Keratinocyte (primary cell): ENCODE results near the gene COL20A1. TPM values are rescaled to one million over a fixed set of nuclear protein-coding genes. Genes with fewer than 3 reads are reported as not detected.

ENCODE experiments used
- DNase-seq: peaks from one replicate; pipeline ENCODE4 v3.0.0-alpha.2; 2011; ENCODE audit warnings: low read depth, missing footprints, low spot score
- FAIRE-seq: peaks from 2 replicates; lab custom pipeline; 2011; peaks lifted over from hg19 to GRCh38; lab: Jason Lieb, UNC
- H2AFZ ChIP-seq: 2 replicates; pipeline ENCODE4 v1.6.0; 2012; ENCODE audit warnings: low read length, control low read depth, inconsistent platforms; ENCODE audit not compliant: control insufficient read depth
- H3K27ac ChIP-seq: 2 replicates; pipeline ENCODE4 v1.5.1; 2011; ENCODE audit warnings: low read length; ENCODE audit not compliant: control insufficient read depth, insufficient read depth
- H3K27me3 ChIP-seq: 3 replicates; pipeline ENCODE4 v1.6.0; 2011; ENCODE audit warnings: low read length; ENCODE audit not compliant: control insufficient read depth, insufficient read depth; ENCODE audit errors: extremely low read depth
- H3K36me3 ChIP-seq, 2 experiments: 2 replicates in 1 of 2; 3 replicates in 1 of 2; pipeline ENCODE4 v1.5.1; 2011; ENCODE audit warnings: low read length in 2 of 2, mild to moderate bottlenecking in 1 of 2; ENCODE audit not compliant: control insufficient read depth in 2 of 2, insufficient read depth in 2 of 2; ENCODE audit errors: extremely low read depth in 1 of 2
- H3K4me1 ChIP-seq: 3 replicates; pipeline ENCODE4 v1.5.1; 2011; ENCODE audit warnings: low read length; ENCODE audit not compliant: control insufficient read depth, insufficient read depth; ENCODE audit errors: extremely low read depth
- H3K4me2 ChIP-seq: 3 replicates; pipeline ENCODE4 v1.6.0; 2011; ENCODE audit warnings: low read depth, low read length; ENCODE audit not compliant: control insufficient read depth, insufficient read depth; ENCODE audit errors: extremely low read depth
- H3K4me3 ChIP-seq, 3 experiments: fragments of 200-600 bp in 1 of 3; sonication (generic) in 1 of 3; 2 replicates in 2 of 3; 3 replicates in 1 of 3; pipeline ENCODE4 v1.5.1; 2011 to 2016; ENCODE audit warnings: low read length in 3 of 3, mild to moderate bottlenecking in 3 of 3, control low read depth in 2 of 3, inconsistent platforms in 1 of 3, low read depth in 1 of 3, mixed read lengths in 1 of 3, mixed run types in 1 of 3, moderate library complexity in 1 of 3; ENCODE audit not compliant: control insufficient read depth in 2 of 3, insufficient read depth in 2 of 3; ENCODE audit errors: extremely low read depth in 1 of 3
- H3K79me2 ChIP-seq: 2 replicates; pipeline ENCODE4 v1.6.0; 2012; ENCODE audit warnings: low read length; ENCODE audit not compliant: control insufficient read depth, insufficient read depth
- H3K9ac ChIP-seq: 3 replicates; pipeline ENCODE4 v1.6.0; 2011; ENCODE audit warnings: low read length; ENCODE audit not compliant: control insufficient read depth, insufficient read depth; ENCODE audit errors: extremely low read depth
- H3K9me1 ChIP-seq: 3 replicates; pipeline ENCODE4 v1.6.0; 2011; ENCODE audit warnings: low read length; ENCODE audit not compliant: control insufficient read depth, insufficient read depth; ENCODE audit errors: extremely low read depth
- H3K9me3 ChIP-seq: 2 replicates; pipeline ENCODE4 v1.5.1; 2012; ENCODE audit warnings: low read depth, low read length; ENCODE audit not compliant: control insufficient read depth
- H4K20me1 ChIP-seq: 3 replicates; pipeline ENCODE4 v1.6.0; 2011; ENCODE audit warnings: low read length; ENCODE audit not compliant: control insufficient read depth, insufficient read depth; ENCODE audit errors: extremely low read depth
- CTCF ChIP-seq, 3 experiments: IDR thresholded peaks in 1 of 3; conservative IDR thresholded peaks in 1 of 3; optimal IDR thresholded peaks in 1 of 3; 2 replicates in 2 of 3; 3 replicates in 1 of 3; pipeline versions ENCODE3 to v1.5.1; 2011; ENCODE audit warnings: low read length in 3 of 3, mild to moderate bottlenecking in 3 of 3, moderate library complexity in 2 of 3, control low read depth in 1 of 3, inconsistent platforms in 1 of 3; ENCODE audit not compliant: insufficient read depth in 2 of 3; ENCODE audit errors: extremely low read depth in 1 of 3
- EZH2 ChIP-seq: IDR thresholded peaks from one replicate; pipeline ENCODE4 v1.6.1; 2012; ENCODE audit warnings: inconsistent platforms, mild to moderate bottlenecking, low read length, moderate library complexity
- dilution Hi-C: fragments of 300-500 bp; cut with MboI; formaldehyde crosslinking; loops from one replicate; pipeline ENCODE4 v1.7.0; 2020; ENCODE audit warnings: low sequenced_read_pairs; ENCODE audit not compliant: extremely low pct_ligation_motif_present
- polyA plus RNA-seq, 5 experiments: library from polyadenylated mRNA; depleted of rRNA in 3 of 5; stranded (reverse) in 3 of 5; stranded (forward) in 1 of 5; unstranded in 1 of 5; fragments of >200 nt; gene quantifications; 1 replicate in 1 of 5; 2 replicates in 3 of 5; 3 replicates in 1 of 5; pipeline versions ENCODE4 v1.2.1 to v1.2.3, GENCODE V29; 2011 to 2012; ENCODE audit warnings: missing spikeins in 2 of 5, low read depth in 1 of 5, low replicate concordance in 1 of 5

Gene COL20A1
- polyA plus RNA-seq, 1 donor (not counting 4 experiments of a cell fraction or from before 2014, with no cell fraction given): not detected

- H3K4me1 ChIP-seq: peaks cover 21% of the 10 kb centered on the region
- no peak overlapping the region for H2AFZ ChIP-seq
- no peak overlapping the region for H3K4me2 ChIP-seq
- FAIRE-seq (no peak), DNase-seq (no peak)
- peaks cover 31% of the 10 kb centered on the region for H3K79me2 ChIP-seq
- no peak overlapping the region for H3K27ac ChIP-seq
- H3K4me3 ChIP-seq: no peak overlapping the region
- H4K20me1 ChIP-seq: peaks cover 13% of the 10 kb centered on the region
- H3K9me3 ChIP-seq: no peaks in the 10 kb centered on the region
- peaks cover 0 to 7% of the 10 kb centered on the region in 2 experiments for H3K36me3 ChIP-seq
- dilution Hi-C loops: no loop called here
- H3K9ac ChIP-seq: no peak overlapping the region
- no peak for TF ChIP-seq EZH2
- no peak for TF ChIP-seq CTCF (optimal IDR thresholded peaks at IDR 0.05 in 1 of 3, IDR thresholded peaks at IDR 0.05 in 1 of 3, conservative IDR thresholded peaks at IDR 0.05 in 1 of 3; ENCODE audit: extremely low read depth in 1 of 3, insufficient read depth in 2 of 3, low read length in 3 of 3)
- H3K9me1 ChIP-seq: peaks cover 2% of the 10 kb centered on the region
- H3K27me3 ChIP-seq: no peaks in the 10 kb centered on the region
Observed at GRCh38 chr20:63270606-63271325, 22.2 kb upstream of the COL20A1 start.

DNA sequence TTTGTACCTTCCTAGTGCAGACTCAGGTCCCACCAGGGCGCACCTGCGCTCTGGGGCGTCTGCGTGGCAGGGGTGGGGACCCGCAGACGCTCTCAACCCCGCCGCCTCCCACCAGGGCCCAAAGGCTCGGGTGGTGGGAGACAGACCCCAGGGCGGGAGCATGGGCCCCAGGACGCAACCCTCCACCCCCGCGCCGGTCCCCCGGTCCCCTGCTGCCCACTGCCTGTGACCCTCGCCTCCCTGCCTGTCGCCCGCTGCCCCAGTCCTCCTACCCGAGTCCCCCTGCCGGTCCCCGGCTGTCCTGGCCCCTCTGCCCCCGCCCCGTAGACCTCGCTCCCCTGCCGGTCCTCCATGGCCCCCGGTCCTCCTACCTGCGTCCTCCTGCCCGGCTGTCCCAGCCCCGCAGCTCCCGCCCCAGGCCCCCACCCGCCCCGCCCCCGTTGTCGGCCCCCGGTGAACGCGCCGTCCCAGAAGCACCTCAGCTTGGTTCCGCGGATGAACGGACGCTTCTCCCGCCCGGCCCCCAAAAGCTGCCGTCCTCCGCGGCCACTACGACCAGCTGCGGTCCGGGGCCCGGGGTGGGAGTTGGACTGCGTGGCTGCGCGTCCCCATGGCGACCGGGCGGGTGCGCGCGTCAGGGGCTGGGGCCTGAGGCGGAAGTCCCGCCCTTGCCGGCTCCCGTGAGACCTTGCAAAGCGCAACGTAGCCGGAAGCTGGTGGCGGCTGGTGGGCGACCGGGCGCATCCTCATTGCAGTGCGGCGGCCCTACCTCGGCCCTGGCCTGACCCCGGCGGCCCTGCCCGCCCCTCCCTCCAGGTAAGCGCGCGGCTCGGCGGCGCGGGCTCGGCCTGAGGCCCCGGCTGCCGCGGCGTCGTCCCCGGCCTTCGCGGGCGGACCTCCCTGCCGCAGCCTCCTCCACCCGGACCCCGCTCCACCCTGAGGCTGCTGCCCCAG is 20.6 kb upstream of the COL20A1 start, which contains the start of gene ARFGAP1:
Gene ARFGAP1, plus strand, starts transcription at position 709 of the 954 bp plus-strand sequence. CDS start 2,768 bp downstream, outside the sequence.
- H3K4me3 ChIP-seq: peak within 1 kb of the TSS; percentile 61 to 97 (median 91)
- peak within 1 kb of the TSS; percentile 94 for H3K4me2 ChIP-seq
- H2AFZ ChIP-seq: peak within 1 kb of the TSS; percentile 61
- no peaks in the 10 kb centered on the region for H3K27me3 ChIP-seq
- H3K9me1 ChIP-seq: peaks cover 2% of the 10 kb centered on the region
- DNase-seq: peak; percentile 55
- H3K4me1 ChIP-seq: peaks cover 21% of the 10 kb centered on the region
- H3K9me3 ChIP-seq: no peaks in the 10 kb centered on the region
- H3K36me3 ChIP-seq: peaks cover 10 to 20% of the 10 kb centered on the region in 2 experiments
- H3K9ac ChIP-seq: peak within 1 kb of the TSS; percentile 90
- peaks cover 47% of the 10 kb centered on the region for H3K79me2 ChIP-seq
- no peak for FAIRE-seq
- H3K27ac ChIP-seq: peak within 1 kb of the TSS; percentile 75
- dilution Hi-C loops: no loop called here
- peaks cover 13% of the 10 kb centered on the region for H4K20me1 ChIP-seq
- TF ChIP-seq CTCF (optimal IDR thresholded peaks at IDR 0.05 in 1 of 3, IDR thresholded peaks at IDR 0.05 in 1 of 3, conservative IDR thresholded peaks at IDR 0.05 in 1 of 3; ENCODE audit: extremely low read depth in 1 of 3, insufficient read depth in 2 of 3, low read length in 3 of 3): no peak
- TF ChIP-seq EZH2: no peak
